ENCODE measurements around the gene SHROOM1. TPM values are rescaled to one million over a fixed set of nuclear protein-coding genes. Genes with fewer than 3 reads are reported as not detected.

The SHROOM1 gene
- total and polyA plus RNA-seq, 9 of the 15 experiments (the other 6 are each of a cell fraction or from before 2014, with no cell fraction given): 0.44 to 26.5 (median 11.9) TPM

GRCh38 chr5:132790201-132790865 is 40.1 kb downstream of the SHROOM1 start (continued):
- TF ChIP-seq NR2F6 (CRISPR knock-in tag; IDR thresholded peaks at IDR 0.05): no peak
- TF ChIP-seq, protein P1, sequence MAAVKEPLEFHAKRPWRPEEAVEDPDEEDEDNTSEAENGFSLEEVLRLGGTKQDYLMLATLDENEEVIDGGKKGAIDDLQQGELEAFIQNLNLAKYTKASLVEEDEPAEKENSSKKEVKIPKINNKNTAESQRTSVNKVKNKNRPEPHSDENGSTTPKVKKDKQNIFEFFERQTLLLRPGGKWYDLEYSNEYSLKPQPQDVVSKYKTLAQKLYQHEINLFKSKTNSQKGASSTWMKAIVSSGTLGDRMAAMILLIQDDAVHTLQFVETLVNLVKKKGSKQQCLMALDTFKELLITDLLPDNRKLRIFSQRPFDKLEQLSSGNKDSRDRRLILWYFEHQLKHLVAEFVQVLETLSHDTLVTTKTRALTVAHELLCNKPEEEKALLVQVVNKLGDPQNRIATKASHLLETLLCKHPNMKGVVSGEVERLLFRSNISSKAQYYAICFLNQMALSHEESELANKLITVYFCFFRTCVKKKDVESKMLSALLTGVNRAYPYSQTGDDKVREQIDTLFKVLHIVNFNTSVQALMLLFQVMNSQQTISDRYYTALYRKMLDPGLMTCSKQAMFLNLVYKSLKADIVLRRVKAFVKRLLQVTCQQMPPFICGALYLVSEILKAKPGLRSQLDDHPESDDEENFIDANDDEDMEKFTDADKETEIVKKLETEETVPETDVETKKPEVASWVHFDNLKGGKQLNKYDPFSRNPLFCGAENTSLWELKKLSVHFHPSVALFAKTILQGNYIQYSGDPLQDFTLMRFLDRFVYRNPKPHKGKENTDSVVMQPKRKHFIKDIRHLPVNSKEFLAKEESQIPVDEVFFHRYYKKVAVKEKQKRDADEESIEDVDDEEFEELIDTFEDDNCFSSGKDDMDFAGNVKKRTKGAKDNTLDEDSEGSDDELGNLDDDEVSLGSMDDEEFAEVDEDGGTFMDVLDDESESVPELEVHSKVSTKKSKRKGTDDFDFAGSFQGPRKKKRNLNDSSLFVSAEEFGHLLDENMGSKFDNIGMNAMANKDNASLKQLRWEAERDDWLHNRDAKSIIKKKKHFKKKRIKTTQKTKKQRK (IDR thresholded peaks at IDR 0.05; ENCODE audit: borderline replicate concordance, low read depth, low read length): no peak
- TF ChIP-seq GTF2F1 (IDR thresholded peaks at IDR 0.05; ENCODE audit: low read depth, low read length): no peak
- TF ChIP-seq ZBTB49 (CRISPR knock-in tag; IDR thresholded peaks at IDR 0.05; ENCODE audit: borderline replicate concordance): no peak
- no peak for TF ChIP-seq U2AF1 (optimal IDR thresholded peaks at IDR 0.05; ENCODE audit: low read depth, low read length)
- TF ChIP-seq HDAC2 (IDR thresholded peaks at IDR 0.05): peak; percentile 32; the same call in 1 of the 2 replicates
- no peak for TF ChIP-seq KLF10 (CRISPR knock-in tag; IDR thresholded peaks at IDR 0.05)
- TF ChIP-seq TEAD1 (CRISPR knock-in tag; IDR thresholded peaks at IDR 0.05): no peak
- TF ChIP-seq, protein P2, sequence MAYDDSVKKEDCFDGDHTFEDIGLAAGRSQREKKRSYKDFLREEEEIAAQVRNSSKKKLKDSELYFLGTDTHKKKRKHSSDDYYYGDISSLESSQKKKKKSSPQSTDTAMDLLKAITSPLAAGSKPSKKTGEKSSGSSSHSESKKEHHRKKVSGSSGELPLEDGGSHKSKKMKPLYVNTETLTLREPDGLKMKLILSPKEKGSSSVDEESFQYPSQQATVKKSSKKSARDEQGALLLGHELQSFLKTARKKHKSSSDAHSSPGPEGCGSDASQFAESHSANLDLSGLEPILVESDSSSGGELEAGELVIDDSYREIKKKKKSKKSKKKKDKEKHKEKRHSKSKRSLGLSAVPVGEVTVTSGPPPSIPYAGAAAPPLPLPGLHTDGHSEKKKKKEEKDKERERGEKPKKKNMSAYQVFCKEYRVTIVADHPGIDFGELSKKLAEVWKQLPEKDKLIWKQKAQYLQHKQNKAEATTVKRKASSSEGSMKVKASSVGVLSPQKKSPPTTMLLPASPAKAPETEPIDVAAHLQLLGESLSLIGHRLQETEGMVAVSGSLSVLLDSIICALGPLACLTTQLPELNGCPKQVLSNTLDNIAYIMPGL (CRISPR knock-in tag; IDR thresholded peaks at IDR 0.05): no peak
- no peak for TF ChIP-seq ZNF740 (CRISPR knock-in tag; IDR thresholded peaks at IDR 0.05)
- TF ChIP-seq ZNF740 (tag; IDR thresholded peaks at IDR 0.05): 0 out of 4 replicates have a peak, but pooled peaks of 1 of the 2 experiments have one; percentile 10
- no peak for TF ChIP-seq ZNF280A (IDR thresholded peaks at IDR 0.05; ENCODE audit: low read depth, partially characterized antibody)
- TF ChIP-seq CGGBP1 (CRISPR knock-in tag; IDR thresholded peaks at IDR 0.05): no peak
- TF ChIP-seq NRF1 (conservative IDR thresholded peaks at IDR 0.05 in 1 of 2, IDR thresholded peaks at IDR 0.05 in 1 of 2): no peak
- no peak; the same call in 1 of the 2 replicates for TF ChIP-seq GATA2 (CRISPR knock-in tag; IDR thresholded peaks at IDR 0.05)
- TF ChIP-seq ARHGAP35 (IDR thresholded peaks at IDR 0.05; ENCODE audit: partially characterized antibody): no peak

Data from K562 (cell line).